ENCODE data around the gene KIF25.
"Not testable (repeated sequence)": the region's sequence is repeated elsewhere in the genome, so short reads cannot be mapped to it uniquely, and the experiment has no call there.

KIF25 gene

DNA sequence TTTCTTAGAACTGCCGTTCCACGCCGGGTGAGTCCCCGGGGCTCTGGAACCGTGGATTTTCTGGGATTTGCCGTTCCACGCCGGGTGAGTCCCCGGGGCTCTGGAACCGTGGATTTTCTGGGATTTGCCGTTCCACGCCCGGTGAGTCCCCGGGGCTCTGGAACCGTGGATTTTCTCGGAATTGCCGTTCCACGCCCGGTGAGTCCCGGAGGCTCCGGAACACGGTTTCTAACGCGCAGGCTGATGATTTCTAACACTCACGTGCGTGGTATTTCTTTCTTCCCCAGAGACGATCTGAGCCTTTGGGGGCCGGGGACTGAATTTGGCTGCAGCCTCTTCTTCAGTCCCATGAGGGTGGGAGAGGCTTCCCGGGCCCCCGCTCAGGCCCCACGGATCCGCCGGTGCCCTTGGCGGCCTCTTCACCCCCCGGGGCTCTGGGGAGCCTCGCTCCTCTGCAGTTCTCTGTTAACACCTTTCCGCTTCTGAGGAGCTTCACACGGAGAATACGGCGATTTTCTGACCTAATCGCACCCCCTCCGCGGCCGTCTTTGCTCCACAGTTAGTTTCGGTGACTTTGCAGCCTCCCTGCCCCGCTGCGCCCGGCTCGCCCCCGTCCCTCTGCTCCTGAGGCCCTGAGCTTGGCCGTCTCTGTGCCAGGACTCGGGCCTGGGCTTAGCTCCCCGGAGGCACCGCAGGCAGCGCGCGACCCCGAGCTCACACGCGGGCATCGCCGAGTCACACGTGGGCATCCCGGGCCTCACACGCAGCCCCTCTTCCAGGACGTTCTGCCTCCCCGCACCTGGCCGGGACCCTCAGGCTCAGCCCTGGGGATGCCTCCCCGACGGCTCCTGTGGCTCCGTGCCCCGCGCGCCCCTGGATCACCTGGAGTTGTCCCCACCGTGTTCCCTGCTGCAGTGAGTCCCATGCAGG, 7.2 kb upstream of the KIF25 start:
- Histone ChIP-seq H3K4me3 (no peak overlapping the region), H3K27ac (no peak overlapping the region)

DNA sequence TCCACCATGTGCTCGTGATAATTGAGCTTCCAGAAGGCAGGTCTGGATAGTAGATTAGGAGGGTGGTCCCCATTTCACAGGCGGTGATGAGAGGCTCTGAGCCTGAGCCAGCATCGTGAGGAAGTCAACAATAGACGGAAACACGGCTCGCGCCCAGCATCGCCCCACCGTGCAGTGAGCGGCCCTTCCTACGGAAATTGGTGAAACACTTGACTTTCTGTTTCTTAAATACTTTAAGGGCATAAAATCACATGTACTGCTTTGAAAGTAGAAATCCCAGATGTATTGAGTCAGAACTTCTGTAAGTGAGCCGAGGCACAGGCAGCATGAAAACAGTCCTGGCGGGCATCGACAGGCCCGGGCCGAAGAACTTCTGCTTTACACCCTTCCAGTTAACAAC, 4.3 kb upstream of the KIF25 start:
- no peak overlapping the region for H3K27ac ChIP-seq
- no peak overlapping the region for H3K4me3 ChIP-seq

DNA sequence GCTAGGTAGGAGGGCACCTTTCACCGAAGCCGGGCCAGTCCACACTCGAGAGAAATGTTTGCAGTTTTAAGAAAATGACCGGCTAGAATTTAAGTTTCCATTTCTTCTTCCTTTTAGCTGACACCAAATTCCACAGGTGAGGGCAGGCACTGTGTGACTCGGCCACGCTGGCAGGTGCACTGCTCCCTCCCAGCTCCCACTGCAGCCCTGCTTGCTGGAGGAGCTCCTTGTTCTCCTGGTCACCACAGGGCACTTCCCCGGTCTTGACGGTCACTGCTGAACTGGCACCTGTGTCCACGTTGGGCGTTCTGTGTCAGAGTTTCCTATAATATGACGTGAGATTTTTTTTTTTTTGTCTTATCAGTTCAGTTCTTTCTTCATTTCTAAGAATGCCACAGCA, 3.6 kb upstream of the KIF25 start:
- Histone ChIP-seq H3K4me3 (no peak overlapping the region), H3K27ac (peak overlapping the region in 1 of 21 experiments; percentile 18)

DNA sequence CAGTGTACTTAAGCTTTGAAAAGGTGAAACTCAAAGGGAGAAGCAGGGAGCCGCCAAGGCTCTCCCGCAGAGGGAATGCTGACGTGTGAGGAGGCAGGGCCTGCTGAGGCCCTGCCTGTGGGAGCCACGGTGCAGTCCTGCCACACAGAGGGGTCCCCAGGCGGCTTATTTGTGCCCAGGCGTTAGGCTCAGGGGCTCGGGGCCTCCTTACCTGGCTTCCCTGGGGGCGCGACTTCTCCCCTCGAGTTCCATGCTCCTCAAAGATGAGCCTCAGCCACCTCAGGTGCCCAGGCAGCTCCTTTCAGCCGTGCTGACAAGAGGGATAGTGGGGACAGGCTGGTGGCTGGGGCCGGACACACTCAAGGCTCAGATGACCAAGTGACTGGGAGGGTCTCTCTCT, 2.2 kb upstream of the KIF25 start:
- H3K27ac ChIP-seq, result no peak overlapping the region
- H3K4me3 ChIP-seq, result no peak overlapping the region

DNA sequence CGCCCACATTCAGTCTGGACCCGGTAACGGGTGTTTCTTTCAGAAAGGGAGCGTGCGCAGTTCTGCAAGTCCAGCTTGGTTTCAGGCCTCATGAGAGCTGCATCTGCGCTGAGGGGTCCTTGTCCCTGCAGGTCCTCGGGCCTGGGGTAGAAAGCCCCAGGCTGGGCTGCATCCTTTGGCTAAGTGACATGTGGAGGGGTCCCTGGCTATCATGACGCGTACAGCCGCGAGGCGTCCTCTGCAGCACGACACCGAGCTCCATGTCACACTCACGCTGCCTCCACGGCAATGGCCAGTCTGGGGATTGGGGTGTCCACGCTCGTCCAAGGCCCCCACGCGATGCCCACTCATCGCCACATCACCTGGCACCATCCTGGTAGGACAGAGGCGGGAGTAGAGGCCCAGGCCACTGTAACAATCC, 1.7 kb upstream of the KIF25 start:
- H3K27ac ChIP-seq, result no peak overlapping the region
- H3K4me3 ChIP-seq, result no peak overlapping the region

DNA sequence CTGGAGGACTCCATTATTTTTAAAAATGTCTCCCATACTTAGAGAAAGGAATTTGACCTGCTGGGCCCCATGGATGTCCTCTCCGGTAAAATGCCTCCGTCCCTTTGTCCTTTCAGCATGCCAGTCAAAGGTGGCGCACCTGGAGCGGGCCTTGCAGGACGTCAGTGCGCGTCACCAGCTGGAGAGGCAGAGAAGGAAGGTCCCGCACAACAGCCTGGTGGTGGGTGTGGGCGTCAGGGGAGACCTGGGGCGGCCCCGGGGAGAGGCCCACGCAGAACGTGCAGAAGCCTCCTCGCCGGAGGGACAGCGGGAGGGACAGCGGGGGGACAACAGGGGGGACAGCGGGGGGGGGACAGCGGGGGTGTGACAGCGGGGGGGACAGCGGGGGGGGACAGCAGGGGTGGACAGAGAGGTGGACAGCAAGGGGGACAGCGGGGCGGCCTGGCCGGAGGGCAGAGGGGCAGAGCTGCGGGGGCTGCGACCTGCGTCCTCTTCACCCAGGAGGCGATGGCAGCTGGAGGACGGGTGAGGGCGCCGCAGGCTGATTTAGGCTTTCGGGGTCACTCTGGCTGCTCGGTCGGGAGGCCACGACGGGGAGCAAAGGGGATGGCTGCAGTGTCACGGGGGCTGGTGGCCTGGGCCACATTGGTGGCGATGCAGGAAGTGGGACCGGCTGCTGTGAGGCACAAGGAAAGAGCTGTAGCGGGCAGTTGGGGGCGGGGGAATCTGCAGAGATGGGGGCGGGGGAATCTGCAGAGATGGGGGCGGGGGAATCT, 859 bp upstream of the KIF25 start:
- no peak overlapping the region for H3K4me3 ChIP-seq
- H3K27ac ChIP-seq, result no peak overlapping the region

DNA sequence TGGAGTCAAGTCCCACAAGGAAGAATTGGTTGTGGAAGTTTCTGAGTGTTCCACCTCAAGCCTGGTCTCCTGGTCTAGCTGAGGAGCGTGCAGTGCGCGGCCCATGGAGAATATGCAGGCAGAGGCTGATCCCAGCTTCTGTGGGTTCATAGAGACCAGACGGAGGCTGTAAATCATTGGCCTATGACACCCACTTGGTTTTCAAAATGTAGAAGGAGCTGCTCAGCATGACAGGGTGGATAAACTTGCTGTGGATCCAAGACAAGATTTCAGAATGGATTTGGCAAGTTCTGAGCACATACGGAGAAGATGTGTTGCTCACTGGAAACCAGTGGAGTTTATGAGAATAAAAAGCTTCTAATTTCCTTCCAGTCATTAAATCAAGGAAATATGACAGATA, 744 bp downstream of the KIF25 start:
- no peak overlapping the region for H3K27ac ChIP-seq
- no peak overlapping the region for H3K4me3 ChIP-seq

DNA sequence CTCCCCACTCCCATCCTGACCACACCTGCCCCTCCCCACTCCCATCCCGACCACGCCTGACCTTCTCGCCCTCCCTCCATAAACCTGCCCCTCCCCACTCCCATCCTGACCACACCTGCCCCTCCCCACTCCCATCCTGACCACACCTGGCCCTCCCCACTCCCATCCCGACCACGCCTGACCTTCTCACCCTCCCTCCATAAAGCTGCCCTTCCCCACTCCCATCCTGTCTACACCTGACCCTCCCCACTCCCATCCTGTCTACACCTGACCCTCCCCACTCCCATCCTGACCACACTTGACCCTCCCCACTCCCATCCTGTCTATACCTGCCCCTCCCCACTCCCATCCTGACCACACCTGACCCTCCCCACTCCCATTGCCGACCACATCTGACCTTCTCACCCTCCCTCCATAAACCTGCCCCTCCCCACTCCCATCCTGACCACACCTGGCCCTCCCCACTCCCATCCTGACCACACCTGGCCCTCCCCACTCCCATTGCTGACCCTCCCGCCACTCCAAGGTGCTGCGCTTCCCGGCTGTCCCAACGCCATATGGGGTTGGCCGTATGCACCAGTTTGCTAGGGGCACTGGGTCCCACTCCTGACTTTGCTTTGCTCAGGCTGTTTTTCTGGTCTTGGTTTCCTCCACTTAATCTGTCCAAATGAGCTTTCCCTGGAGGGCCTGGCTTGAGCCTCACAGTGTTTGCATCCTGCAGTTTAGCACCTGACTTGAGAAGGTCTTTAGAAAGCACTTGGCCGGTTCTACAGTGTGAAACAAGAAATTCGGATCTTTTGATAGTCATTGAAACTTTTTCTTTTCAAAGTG, 2.9 kb downstream of the KIF25 start:
- H3K4me3 ChIP-seq, result no peak overlapping the region
- H3K27ac ChIP-seq, result no peak overlapping the region

DNA sequence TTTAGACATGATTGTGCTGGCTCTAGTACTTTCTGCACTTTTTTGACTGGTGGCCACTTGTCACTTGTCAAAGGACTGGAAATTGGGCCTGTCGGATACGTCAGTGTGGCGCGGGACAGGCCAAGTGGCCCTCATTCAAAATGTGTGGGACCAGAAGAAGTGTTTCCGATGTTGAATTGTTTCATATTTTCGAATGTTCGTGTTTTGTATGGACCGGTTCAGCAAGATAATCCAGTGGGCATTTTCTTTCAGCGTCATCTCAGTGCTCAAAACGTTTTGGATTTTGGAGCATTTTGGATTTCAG, 3.5 kb downstream of the KIF25 start:
- no peak overlapping the region for H3K4me3 ChIP-seq
- H3K27ac ChIP-seq, result no peak overlapping the region

DNA sequence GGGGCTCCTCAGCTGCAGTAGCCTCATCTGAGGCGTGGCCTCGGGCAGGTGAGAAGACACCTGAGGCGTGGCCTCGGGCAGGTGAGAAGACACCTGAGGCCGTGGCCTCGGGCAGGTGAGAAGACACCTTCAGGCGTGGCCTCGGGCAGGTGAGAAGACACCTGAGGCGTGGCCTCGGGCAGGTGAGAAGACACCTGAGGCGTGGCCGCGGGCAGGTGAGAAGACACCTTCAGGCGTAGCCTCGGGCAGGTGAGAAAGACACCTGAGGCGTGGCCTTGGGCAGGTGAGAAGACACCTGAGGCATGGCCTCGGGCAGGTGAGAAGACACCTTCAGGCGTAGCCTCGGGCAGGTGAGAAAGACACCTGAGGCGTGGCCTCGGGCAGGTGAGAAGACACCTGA, 4.0 kb downstream of the KIF25 start:
- H3K4me3 ChIP-seq, H3K27ac ChIP-seq: not testable (repeated sequence)

DNA sequence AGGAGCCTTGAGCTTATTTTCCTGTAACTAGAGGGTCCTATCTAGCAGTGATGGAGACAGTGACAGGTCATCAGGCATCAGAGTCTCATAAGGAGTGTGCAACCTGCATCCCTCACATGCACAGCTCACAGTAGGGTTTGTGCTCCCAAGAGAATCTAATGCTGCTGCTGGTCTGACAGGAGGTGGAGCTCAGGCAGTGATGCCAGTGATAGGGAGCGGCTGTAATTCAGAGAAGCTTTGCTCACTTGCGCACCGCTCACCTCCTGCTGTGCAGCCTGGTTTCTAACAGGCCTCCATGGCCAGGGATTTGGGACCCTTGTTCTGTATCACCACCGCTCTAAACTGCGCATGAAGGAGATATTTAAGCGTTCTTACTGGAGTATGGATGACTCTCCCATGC, 5.3 kb downstream of the KIF25 start:
- Histone ChIP-seq H3K27ac (no peak overlapping the region), H3K4me3 (no peak overlapping the region)

DNA sequence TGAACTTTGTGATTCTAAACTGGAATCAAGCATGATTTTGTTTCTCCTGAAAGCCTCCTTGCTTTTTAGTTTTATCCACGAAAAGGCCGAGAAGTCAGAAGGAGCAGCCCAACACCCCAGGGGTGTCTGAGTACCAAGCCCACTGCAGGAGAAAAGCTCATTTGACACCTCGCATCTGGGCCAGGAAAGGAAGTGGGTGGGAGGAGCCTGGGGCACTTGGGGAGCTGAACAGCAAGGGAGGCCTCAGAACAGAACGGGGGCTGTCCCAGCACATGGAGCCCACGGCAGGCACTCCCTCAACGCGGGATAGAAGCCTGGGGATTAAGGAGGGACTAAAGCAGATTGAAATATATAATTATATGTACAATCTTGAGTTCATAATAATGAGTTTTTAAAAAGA, 6.6 kb downstream of the KIF25 start:
- H3K27ac ChIP-seq, result no peak overlapping the region
- H3K4me3 ChIP-seq, result no peak overlapping the region

DNA sequence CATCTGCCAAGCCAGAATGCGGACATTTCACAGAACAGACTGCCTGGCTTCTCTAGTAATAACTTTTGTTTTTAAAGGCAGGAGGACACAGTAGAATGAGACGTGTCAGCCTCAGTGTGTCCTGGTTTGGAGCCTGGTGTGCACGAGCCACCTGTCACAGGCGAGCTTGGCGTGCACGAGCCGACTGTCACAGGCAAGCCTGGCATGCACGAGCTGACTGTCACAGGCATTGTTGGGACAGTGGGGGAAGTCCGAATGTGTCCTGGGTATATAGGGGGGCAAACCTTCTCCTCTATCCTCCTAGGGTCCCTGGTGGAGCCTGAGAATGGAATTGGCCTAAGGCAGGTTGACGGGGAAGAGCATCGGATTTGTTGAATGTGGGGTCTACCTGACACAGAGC, 7.5 kb downstream of the KIF25 start:
- Histone ChIP-seq H3K4me3 (no peak overlapping the region), H3K27ac (no peak overlapping the region)

DNA sequence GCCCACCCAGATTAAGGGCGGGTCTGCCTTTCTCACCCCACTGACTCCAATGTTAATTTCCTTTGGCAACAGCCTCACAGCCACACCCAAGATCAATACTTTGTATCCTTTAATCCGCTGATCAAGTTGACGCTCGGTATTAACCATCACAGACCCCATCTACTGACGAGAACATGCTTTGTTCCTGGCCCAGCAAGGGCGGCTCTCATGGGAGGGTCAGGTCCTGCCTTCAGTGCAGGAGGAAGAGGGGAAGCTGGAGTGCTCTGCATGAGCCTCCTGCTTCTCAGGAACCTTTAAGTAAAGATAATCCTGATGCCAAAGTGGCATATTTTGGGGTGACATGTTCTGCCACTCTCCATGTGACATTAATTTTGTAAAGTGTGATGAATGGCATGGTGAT, 8.3 kb downstream of the KIF25 start:
- H3K27ac ChIP-seq, result no peak overlapping the region
- no peak overlapping the region for H3K4me3 ChIP-seq

DNA sequence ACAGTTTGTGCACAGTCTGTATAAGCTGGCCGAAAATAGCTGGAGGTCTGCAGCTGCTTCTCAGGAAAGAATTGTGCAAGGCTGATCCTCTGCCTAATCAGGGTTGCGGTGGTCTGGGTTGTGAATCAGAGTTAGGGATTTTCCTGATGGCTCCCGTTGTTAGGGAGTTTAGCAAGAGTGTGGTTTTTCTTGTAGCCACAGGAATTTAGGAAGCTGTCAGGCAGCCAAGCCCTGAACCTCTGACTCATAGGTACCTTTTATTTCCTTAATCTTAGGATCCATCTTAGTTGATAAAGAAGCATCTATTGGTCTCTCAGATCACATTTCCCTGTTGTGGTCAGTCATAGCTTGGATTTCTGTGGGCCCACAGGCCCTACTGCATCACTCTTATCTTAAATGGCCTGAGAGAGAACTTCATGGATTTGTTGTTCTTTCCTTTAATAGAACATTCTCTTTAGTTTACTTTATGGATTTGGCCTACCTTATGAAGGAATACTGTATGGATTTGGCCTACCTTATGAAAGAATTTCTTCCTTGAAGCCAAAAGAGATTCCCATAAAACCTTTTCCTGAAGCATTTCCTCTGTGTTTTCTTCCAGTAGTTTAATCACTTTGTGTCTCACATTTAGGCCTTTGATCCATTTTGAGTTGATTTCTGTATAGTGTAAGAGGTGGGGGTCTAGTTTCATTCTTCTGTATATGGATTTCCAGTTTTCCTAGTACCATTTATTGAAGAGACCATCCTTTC, 10.3 kb downstream of the KIF25 start:
- H3K27ac ChIP-seq, result peak overlapping the region in 9 of 21 experiments; percentile 0 to 62 (median 27)

DNA sequence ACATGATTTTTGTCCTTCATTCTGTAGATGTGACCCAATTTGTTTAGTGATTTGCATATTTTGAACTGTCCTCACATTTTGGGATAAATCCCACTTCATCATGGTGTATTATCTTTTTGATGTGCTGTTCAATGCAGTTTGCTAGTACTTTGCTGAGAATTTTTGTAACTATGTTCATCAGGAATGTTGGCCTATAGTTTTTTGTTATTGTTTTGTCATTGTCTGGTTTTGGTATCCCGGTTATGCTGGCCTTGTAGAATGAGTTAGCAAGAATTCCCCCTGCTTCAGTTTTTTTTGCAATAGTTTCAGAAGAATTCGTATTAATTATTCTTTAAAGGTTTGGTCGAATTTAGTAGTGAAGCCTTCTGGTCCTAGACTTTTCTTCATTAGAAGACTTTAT, 11.9 kb downstream of the KIF25 start:
- Histone ChIP-seq H3K4me3 (no peak overlapping the region), H3K27ac (no peak overlapping the region)

More for the DNA sequence above, 10.3 kb downstream of the KIF25 start:
- no peak overlapping the region for H3K4me3 ChIP-seq

DNA sequence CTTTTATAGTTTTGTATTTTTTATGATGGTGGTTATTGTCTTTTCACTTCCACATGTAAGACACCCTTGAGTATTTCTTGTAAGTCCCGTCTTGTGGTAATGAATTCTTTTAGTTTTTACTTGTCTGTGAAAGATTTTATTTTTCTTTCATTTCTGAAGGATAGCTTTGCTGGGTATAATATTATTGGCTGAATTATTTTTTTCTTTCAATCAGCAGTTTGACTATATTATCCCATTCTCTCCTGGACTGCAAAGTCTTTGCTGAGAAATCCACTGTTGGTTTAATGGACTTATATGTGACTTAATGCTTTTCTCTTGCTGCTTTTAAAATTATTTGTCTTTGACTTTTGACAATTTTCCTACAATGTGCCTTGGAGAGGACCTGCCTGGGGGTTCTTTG, 13.8 kb downstream of the KIF25 start:
- H3K4me3 ChIP-seq, result no peak overlapping the region

DNA sequence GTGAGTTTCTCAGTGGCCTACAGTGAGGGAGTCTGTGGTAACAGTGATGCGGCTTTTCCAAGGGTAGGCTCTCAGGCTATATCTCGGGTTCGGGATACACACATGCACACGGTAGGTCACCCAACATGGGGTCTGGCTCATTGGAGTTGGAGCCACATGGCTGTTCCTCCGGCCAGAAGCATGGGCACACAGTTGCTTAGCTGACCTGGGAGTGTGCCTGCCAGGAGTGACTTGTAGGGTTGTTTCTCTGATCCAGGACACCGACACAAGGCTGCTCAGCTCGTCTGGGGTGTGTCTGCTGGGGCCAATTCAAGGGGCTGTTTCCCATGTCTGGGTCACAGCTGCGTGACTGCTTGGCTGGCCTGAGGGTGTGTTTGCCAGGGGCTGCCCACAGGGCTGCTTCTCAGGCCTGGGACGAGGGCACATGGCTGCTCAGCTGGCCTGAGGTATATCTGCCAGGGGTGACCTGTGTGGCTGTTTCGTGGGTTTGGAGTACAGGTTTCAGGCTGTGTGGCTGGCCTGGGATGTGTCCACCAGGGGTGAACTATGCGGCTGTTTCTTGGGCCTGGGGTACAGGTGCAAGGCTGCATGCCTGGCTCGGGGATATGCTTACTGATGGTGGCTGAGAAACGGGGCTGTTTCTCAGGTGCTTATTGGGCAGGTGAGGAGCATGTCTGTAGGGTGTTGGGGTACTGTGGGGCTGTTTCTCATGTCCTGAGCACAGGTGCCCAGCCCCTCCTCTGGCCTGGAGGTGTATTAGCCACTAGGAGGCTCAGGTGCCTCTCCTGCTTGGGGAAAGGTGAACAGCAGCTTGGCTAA, 15.2 kb downstream of the KIF25 start:
- H3K27ac ChIP-seq, result no peak overlapping the region
- no peak overlapping the region for H3K4me3 ChIP-seq

More for the DNA sequence above, 13.8 kb downstream of the KIF25 start:
- H3K27ac ChIP-seq, result no peak overlapping the region
